ENCODE results near the gene ALAS1.
A peak's percentile ranks its signal among the peaks of the same experiment; 100 is the strongest.

Gene ALAS1

DNA sequence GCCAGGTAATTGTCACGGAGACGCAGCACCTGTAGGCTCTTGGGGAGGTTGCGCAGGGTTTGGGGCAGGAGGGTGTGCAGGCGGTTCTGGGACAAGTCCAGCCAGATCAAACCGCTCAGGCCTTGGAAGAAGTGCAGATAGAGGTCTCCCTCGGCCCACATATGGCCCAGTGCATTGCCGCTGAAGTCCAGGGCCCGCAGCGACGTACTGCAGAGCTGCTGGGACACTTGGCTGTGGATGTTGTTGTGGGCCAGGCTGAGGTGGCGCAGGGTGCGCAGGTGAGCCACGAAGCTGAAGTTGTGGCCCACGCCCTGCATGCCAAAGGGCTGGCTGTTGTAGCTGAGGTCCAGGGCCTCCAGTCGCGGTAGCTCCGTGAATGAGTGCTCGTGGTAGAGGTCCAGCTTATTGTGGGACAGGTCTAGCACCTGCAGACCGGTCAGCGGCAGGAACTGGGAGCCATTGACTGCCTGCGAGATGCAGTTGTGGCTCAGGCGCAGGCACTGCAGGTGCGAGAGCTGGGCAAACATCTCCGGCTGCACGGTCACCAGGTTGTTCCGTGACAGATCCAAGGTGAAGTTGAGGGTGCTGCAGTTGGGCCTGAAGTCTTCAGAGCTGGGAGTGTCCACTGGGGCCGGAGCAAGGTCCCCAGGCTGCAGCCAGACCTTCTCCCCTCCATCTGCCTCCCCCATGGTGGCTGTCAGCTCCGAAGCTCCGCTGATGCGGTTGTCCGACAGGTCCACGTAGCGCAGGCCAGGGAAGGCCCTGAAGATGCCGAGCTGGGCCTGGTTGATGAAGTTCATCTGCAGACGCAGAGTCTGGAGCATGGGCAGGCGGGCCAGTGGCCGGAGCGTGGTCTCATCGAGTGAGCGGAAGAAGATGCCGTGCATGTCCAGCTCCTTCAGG, 24.6 kb downstream of the ALAS1 start:
- no peak for DNase-seq

DNA sequence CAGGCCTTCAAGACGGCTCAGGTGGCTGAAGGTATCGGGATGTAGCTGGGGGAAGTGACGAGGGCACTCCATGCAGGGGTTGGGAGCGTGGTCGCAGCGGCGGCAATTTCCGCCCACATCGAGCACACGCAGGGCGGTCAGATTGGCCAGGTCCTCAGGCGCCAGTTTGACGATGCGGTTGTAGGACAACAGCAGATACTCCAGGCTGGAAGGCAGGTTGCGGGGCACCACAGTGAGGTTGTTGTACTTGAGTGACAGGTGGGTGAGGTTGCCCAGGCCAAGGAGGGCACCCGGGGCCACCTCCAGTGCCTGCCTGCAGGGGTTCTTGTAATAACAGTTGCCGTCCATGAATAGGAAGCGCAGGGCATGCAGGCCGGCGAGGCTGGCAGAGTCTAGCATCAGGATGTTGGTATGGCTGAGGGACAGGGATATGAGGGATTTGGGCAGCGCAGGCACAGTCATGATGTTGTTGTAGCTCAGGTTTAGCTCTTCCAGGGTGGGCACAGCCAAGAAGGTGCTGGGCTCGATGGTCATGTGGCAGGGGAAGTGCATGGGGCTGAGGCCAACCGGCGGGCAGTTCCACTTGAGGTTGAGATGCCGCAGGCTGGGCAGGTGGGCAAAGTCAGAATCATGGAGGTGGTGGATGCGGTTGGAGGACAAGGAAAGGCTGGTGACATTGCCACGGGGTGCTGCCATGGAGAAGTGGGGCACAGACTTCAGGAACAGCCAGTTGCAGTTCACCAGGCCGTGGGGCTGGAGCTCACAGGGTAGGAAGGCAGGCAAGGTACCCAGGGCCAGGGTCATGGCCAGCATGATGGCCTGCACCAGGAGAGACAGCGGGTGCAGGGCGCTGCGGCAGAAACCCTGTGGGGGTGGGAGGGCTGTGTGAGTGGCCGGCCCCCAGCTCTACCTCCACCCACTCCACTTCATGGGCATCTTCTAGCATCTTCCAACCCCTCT, 25.8 kb downstream of the ALAS1 start:
- DNase-seq: no peak

DNA sequence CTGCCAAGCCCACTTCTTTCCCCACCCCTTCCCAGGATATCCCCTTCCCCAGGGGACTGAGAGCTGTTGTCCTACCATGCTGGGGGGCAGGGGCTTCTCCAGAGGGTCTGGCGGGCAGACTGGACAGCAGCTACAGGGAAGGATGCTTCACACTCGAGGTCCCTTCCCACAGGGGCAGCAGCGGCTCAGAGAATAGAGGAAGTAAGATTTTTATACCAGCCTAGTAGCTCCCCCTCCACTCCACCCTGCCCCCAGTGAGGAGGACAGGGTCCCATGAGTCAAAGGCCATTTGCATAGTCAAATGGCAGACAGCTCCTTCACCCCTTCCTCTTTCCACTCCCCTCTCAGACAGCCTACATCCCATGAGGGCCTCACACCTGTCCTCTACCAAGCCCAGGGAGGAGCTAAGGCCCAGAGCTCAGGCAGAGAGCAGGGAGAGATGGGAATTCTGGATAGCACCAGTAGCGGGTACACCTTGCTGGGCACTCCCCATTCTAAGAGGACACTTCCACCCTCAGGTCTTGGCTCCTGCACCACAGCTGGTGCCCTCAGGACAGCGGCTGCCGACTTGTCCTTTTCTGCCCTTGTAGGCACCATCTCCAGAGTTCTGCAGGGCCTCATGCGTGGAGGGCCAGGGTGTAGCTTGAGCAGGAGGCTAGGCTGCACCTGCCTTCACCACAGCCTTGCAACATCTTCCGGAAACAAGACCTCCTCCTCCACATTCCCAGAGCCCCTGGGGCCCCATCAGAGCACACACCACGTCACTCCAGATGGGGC, 27.7 kb downstream of the ALAS1 start, which contains the start of gene TLR9:
Gene TLR9 (minus strand): TSS at position 194 of the 777 bp plus-strand sequence. CDS start 116 bp downstream, at position 78.
- DNase-seq: peak; percentile 26 to 92

DNA sequence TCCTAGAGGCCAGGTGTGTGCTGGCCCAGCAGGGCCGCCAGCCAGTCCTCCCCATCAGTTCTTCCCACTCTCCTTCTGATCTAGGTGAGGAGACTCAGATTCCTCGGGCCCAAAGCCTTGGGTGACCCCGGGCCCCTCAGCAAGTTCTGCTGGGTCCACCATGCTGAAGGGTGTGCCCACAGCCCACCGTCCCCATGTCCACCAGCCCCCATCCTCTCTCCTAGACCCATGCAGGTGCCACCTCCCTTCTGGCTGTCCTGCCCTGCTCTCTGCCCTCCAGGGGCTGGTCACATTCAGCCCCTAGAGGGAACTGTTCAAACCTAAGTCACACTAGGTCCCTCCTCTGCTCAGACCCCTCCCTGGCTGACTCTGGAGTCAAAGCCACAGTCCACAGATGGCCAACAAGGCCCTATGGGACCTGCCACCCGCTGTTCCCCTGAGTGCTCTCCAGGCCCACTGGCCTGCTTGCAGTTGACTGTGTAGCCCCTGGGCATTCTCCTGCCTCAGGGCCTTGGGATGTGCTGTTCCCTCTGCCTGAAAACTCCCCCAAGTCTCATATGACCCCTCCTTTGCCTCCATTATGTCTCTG, 28.4 kb downstream of the ALAS1 start:
- no peak for DNase-seq

DNA sequence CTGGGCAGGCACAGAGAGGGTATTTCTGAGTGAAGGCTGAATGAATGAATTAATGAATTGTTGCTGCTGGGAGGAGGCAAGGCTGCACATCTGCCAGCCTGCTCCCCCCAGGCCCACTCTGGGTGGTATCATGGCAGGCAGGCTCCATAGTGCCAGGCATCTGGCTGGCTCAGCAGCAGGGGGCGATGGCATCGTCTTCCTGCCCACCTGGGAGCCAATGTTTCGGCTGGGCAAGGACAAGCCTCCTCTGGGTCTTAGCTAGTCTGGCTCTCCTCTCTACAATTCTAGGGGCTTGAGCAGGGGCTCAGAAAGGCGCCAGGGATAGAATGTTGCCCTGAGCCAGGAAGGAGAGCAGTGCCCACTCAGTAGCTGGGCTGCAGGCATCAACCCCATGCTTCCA, 29.2 kb downstream of the ALAS1 start:
- no peak for DNase-seq

DNA sequence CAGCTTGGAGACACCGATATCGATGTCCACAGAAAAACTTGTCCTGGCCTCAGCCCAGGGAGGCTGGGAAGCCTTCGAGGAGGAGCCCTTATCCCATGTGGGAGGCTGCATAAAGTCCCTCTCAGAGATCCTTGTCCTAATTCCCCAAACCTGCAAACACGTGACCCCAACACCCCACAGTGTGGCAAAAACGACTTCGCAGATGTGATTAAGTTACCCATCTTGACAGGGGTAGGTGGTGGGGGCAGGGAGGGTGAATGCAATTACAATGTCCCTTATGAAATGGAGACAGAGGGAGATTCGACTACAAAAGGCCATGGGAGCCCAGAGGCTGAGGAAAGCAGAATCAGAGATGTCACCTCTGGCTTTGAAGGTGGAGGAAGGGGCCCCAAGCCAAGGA, 29.8 kb downstream of the ALAS1 start:
- DNase-seq: no peak

DNA sequence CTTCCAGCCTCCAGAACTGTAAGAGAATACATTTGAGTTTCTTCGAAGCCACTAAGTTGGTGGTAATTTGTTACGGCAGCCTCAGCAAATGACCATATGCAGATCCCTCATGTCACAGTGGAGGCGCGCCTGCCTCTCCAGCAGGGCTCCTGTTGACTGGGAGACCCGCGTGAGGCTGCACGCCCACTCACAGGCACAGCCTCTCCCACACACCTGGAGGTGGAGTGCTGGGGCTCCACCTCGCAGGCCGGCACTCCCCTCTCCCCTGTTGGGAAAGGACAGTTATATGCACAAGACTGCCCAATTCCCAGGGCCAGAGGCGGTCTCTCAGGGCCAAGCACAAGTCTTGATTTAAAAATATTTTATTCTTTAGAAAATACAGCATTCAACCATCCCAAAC, 30.3 kb downstream of the ALAS1 start:
- no peak for DNase-seq

DNA sequence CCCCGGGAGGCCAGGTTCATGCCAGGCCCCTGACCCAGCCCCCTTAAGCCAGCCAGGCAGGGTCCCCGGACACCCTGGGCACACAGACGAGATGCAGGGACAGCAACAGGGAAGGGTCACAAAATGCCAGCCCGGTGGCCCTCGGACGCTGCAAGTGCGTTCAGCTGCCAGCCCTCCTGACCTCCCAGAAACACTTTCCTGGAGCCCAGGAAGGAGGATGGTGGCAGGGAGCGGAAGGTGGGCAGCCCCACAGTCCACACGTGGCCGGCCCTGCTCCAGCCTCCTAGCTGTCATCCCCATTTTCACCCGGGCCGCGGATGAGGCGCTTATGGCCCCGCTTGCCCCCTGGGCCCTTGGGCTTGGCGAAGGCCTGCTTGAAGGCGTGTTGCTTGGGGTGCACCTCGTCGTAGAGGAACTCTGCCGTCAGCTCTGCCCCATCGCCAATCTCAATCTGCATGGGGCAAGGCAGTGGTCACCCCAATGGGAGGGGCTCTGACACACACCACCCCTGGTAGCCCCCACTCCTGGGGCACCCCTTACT, 30.9 kb downstream of the ALAS1 start:
- no peak for DNase-seq

DNA sequence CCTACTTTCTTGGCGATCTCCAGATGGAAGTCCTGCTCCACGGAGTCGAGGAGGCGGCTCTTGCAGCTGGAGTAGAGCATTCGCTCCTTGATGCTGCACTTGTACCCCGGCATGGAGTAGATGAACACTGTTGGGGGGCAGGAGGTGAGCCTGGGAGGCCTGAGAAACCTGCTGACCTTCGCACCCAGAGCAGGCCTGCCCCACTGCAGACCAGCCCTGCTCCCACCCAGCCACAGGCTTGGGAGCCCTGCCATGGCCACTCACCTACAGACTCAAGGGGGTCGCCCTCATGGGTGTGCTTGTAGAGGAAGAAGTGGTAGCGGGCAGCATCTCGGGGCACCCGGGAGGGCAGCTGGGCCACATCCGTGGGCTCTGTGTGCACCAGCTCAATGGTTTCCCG, 31.7 kb downstream of the ALAS1 start:
- no peak for DNase-seq

DNA sequence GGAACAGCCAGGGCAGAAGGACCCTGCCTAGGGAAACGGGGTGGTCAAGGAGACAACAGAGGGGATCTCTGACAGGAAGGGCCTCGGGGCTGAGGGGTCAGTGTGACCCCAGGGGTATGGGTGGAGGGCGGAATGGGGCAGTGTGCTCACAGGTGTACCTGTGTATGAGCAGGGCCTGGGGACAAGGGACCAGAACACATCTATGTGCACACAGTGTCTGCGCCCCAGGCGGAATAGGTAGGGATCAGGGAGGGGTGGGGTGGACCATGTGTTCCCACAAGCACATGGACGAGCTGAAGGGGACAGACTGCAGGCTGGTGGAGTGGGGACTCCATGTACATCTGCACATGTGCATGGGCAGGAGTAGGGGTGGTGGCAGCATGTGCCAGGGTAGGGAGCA, 32.5 kb downstream of the ALAS1 start:
- no peak for DNase-seq

DNA sequence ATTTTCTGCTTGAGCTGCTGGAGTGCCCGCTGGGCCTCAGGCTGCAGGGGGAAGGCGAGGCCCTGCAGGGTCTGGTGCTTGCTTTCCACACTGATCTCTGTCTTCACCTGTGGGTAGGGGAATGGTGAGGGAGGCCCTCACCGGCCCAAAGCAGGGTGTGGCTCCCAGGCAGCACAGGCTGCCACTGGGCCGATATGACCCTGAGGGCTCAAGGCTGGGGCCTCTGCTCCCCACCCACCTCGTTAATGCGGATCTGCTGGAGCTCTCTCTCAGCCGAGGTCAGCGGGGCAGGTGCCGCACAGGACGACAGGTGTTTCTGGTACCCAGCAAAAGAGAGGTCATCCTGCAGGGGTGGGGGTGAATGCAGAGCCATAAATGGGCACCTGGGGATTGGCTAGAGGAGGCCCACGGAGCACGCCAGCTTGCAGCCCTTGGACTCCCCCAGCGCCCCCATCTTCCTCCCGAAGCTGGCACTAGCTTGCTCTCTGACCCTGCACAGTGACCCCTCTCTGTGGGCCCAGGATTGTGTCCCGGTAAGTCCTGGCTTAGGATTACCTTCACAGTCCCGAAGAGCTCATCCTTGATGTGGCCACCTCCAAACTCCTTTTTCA, 33.0 kb downstream of the ALAS1 start:
- DNase-seq: no peak

DNA sequence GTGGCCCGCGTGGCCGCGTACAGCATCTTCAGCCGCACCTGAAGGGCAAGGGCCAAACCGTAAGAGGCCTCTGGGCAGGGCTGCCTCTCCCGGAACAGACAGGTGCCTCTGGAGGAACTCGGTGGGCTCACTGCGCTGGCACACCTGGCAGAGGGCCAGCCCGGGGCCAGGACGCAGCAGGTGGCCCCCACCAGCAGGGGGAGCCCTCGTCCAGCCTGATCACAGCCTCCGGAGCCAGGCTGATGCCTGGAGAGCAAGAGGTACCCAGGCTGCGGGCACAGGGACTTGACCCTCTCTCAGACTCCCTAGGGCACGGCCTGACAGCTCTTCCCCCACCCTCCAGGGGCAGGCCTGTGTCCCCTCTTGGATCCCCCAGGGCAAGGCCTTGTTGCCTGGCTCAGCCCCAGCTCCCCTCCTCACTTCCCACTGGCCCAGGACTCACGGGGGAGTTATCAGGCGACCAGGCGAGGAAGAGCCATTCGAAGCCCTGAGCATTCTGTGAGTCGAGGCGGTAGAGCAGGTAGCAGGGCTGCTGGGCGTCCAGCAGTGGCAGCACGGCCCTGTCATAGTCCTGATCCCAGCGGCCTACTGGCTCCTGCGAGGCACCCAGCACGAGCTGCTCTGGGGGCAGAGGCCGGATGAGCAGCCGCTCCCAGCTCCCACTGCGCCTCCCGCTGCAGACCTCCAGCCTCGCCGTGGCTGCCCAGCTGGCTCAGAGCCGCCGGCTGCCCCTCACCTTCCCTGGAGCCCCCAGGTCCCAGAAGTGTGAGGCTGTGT, 33.7 kb downstream of the ALAS1 start:
- peak; percentile 65 to 66 for DNase-seq

DNA sequence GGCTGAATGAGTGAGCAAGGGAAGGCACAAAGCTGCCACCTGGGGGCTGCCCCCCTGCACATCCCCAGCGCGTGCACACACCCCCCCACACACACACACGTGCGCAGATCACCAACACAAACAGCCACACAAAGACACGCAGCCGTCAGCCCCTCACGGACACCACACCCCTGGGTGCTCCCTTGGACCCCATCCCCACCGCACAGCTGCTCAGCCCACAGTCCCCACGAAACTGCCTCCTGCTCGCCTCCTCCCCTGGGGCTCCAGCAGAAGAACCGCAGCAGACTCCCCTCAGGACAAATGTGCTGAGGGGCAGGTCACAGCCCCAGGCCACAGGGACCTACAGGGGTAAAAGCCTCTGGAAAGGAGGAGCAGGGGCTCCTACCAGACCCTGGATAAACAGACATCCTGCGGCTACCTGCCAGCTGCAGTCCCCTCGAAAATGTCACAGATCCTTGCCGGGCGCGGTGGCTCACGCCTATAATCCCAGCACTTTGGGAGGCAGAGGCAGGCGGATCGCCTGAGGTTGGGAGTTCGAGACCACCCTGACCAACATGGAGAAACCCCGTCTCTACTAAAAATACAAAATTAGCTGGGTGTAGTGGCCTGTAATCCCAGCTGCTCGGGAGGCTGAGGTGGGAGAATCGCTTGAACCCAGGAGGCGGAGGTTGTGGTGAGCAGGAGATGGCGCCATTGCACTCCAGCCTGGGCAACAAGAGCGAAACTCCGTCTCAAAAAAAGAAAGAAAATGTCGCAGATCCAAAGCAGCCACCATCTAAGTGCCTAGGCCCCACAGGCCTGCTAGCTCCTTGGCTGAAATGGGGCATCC, 34.5 kb downstream of the ALAS1 start:
- no peak for DNase-seq

DNA sequence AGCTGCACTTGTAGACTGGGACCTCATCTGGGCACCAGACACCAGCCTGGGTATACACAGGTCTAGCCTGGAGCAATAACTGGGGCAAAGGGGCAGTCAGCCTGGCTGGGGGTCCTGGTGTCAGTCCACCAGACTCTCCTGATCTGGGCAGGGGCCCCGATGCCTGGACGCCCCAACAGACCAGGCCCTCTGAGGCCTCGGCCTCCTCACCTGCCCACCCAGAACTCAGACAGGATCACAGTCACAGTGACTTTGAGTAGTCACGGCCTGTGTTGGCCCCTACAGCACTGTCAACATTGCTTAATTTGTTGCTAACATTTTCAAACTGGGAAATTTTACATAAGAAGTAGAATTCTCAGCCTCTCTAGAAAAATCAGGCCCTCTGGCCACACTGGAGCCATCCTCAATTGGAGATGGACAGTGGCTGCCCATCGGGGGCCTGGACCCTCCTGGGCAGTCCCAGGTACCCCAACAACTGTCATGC, 35.2 kb downstream of the ALAS1 start:
- no peak for DNase-seq

DNA sequence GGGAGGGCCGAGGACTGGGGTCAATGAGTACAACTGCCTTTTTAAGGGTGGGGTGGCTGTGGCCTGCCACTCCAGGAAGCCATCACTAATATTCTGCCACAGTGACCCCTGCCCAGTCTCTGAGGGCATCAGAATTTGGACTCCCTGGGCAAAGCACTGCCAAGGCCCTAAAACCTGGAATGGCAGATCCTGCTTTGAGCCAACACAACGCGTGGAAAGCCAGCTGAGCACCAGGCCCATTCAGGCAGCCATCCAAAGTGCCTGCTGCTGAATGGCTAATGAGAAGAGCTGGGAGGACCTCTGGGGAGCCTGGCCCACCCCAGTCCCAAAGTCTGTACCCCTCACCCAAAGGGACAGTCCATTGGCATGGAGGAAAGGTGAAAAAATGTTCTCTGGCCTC, 36.0 kb downstream of the ALAS1 start:
- no peak for DNase-seq

DNA sequence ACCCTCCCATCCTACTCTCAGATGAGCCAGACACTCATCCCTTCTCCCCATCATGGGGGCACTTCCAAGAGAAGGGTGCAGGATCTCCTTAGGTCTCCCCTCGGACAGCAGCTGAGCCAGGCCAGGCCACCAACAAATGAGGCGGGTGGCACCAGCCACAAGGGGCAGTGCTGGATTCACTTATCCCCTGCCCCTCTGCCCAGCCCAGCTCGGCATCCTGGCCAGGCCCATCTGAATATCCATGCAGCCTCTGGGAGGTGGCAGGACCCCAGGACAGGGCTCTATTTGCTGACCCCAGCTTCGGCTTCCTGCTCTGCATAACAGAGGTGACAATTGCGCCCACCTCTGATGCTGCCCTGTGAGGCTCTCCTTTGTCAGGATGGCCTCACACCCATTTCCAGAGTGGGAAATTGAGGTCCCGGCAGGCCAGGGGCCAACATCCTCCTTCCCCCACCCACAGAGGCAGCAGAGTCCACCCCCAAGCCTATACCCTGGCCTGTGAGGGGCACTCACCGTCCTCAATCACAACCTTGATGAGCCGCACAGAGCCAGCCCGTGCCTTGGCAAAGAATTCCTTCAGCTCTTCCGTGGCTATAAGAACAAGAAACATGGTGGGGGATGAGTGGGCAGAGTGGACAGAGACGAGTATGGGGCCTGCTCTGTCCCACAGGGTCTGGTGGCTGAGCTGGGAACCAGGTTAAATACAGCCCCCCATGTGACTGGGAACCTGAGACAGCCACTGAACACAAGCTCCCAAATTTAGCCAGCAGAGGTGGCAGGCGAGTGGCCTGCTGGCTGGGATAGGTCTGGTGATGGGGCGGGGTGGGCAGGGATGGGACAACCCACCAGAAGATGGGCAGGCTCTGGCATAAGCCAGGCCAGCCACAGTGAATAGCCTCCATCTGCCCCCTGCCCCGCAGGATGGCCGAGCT, 36.8 kb downstream of the ALAS1 start:
- DNase-seq: no peak

DNA sequence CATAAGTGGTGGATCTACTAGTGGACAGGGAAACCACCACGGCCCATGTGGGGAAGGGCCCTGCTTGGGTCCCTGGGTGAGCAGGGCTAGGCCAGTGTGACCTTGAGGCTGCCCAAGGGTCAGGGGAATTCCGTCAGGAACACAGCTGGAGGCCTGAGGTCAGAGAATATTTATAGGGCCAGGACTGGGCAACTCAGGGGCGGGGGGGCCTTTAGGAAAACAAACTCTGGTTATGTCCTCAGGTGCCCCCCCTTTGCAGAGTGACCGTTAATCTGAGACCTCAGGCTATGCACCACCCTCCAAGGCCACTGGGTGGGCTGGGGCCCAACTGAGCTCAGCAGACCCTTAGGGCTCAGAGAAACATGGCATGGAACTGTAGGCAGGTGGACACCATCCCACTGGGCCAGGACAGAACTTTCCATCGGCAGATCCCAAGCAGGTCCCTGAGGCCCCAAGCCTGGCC, 38.5 kb downstream of the ALAS1 start:
- DNase-seq: no peak

DNA sequence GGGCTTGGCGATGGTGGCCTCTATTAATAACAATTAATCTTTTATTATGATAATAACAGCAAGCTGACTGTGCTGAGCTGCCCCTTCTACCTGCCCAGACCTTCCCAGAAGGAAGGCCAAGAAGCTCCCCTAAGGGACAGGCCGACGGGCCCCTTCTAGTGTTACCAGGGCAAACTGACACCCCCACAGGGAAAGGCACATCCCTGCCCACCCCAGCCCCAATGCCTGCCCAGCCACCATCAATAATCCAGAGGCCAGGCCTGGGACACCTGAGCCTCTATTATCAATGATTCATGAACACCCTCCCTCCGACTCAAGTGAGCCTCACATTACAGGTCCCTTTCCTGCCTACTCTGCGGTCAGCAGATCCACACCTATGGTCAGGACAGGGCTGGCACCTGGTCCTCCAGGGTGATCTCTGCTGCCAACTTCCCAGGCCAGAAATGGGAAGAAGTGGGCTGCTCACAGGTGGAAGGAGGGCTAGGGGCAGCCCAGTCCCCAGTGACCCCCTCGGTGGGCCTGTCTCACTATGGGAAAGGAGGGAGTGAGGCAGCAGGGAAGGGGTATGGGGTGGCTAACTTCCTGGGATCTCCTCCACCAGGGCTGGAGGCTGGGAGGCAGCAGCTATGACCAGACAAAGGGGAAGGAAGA, 39.2 kb downstream of the ALAS1 start:
- no peak for DNase-seq
